ENCODE results near the gene CYP2C19. TPM values are rescaled to one million over a fixed set of nuclear protein-coding genes. Genes with fewer than 3 reads are reported as not detected.
A peak's percentile ranks its signal among the peaks of the same experiment; 100 is the strongest.

The CYP2C19 gene
- total RNA-seq, 1 experiment from 2014 or later = 0.86 TPM

DNA sequence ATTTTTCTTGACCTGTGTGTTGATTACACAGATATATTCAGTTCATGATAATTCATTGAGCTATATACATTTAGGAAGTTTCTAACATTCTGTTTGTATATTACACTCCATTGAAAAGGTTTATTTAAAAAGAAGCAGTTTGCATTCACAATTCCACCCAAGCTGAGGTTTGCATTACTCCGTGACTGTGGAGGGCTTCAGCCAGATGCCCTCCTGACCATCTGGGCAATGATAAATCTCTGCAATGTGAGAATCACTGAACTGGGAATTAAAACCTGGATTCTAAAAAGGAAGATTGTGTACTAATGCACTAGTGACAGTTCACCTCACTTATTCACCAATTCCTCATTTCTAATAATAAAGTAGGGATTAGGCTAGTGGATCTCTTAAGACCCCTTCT, 139.6 kb downstream of the CYP2C19 start:
- no peaks in the 10 kb centered on the region for H3K27me3 ChIP-seq (replicated peaks; ENCODE audit: control insufficient read depth, insufficient read depth, low read length)
- peaks cover 5% of the 10 kb centered on the region for H3K9me3 ChIP-seq
- no peak for DNase-seq
- intact Hi-C loops (cut with micrococcal nuclease; ENCODE audit: unreplicated experiment) = loop anchor here (1.0 to 10.0 kb wide), 2 partner anchors 276 to 277 kb away; no protein-coding TSS in a partner anchor
- POLR2A ChIA-PET = no interaction called here
- Mint-ChIP-seq H3K4me3 (ENCODE audit: unreplicated experiment) (no peak overlapping the region), H3K4me1 (ENCODE audit: low read depth, unreplicated experiment) (peaks cover 8% of the 10 kb centered on the region), H3K27me3 (ENCODE audit: insufficient read depth, unreplicated experiment) (no peaks in the 10 kb centered on the region), H3K9me3 (ENCODE audit: unreplicated experiment) (peaks cover 9% of the 10 kb centered on the region), H3K27ac (ENCODE audit: unreplicated experiment) (no peak overlapping the region), H3K36me3 (ENCODE audit: insufficient read depth, unreplicated experiment) (no peaks in the 10 kb centered on the region)
- H3K36me3 ChIP-seq (ENCODE audit: control insufficient read depth, insufficient read depth, low read length) = no peaks in the 10 kb centered on the region
- H3K4me3 ChIP-seq (ENCODE audit: low read depth, low read length) = no peak overlapping the region
- CTCF ChIA-PET = no interaction called here
- peaks cover 18% of the 10 kb centered on the region for H3K4me1 ChIP-seq
- TF ChIP-seq, protein P1, sequence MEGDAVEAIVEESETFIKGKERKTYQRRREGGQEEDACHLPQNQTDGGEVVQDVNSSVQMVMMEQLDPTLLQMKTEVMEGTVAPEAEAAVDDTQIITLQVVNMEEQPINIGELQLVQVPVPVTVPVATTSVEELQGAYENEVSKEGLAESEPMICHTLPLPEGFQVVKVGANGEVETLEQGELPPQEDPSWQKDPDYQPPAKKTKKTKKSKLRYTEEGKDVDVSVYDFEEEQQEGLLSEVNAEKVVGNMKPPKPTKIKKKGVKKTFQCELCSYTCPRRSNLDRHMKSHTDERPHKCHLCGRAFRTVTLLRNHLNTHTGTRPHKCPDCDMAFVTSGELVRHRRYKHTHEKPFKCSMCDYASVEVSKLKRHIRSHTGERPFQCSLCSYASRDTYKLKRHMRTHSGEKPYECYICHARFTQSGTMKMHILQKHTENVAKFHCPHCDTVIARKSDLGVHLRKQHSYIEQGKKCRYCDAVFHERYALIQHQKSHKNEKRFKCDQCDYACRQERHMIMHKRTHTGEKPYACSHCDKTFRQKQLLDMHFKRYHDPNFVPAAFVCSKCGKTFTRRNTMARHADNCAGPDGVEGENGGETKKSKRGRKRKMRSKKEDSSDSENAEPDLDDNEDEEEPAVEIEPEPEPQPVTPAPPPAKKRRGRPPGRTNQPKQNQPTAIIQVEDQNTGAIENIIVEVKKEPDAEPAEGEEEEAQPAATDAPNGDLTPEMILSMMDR (IDR thresholded peaks at IDR 0.05; ENCODE audit: insufficient read depth in 1 of 2, low read depth in 1 of 2, low read length in 1 of 2, severe bottlenecking in 1 of 2, unreplicated experiment in 1 of 2) = no peak
- no TSS peak for BruUV-seq (replicated peaks)

DNA sequence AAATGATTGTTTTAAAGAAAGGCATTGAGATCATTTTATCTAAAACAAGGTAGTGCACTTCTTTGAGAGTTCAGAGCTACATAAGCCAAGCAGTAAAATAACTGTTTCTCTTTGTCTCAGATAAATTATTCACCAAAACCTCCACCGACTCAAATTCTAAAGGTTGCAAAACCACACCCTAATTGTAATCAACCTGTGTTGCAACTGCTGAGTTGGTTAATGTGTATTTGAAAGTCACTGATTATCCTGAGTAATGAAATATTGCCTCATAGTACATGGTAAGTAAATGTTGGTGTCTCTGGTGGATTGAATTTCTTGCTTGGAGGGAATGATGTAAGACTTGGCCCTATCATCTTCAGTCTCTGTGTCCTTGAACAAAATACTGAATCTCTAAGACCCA, 140.1 kb downstream of the CYP2C19 start:
- Mint-ChIP-seq H3K4me3 (ENCODE audit: unreplicated experiment) (no peak overlapping the region), H3K36me3 (ENCODE audit: insufficient read depth, unreplicated experiment) (no peaks in the 10 kb centered on the region), H3K9me3 (ENCODE audit: unreplicated experiment) (peaks cover 4% of the 10 kb centered on the region), H3K4me1 (ENCODE audit: low read depth, unreplicated experiment) (peaks cover 8% of the 10 kb centered on the region), H3K27me3 (ENCODE audit: insufficient read depth, unreplicated experiment) (no peaks in the 10 kb centered on the region), H3K27ac (ENCODE audit: unreplicated experiment) (no peak overlapping the region)
- TF ChIP-seq, protein P1 (IDR thresholded peaks at IDR 0.05; ENCODE audit: insufficient read depth in 1 of 2, low read depth in 1 of 2, low read length in 1 of 2, severe bottlenecking in 1 of 2, unreplicated experiment in 1 of 2) = no peak
- no peak overlapping the region for H3K4me3 ChIP-seq (ENCODE audit: low read depth, low read length)
- DNase-seq = peak in 1 of 2 experiments; percentile 63
- H3K4me1 ChIP-seq = peaks cover 18% of the 10 kb centered on the region
- no peaks in the 10 kb centered on the region for H3K27me3 ChIP-seq (replicated peaks; ENCODE audit: control insufficient read depth, insufficient read depth, low read length)
- peaks cover 7% of the 10 kb centered on the region for H3K9me3 ChIP-seq
- no TSS peak for BruUV-seq (replicated peaks)
- H3K36me3 ChIP-seq (ENCODE audit: control insufficient read depth, insufficient read depth, low read length) = no peaks in the 10 kb centered on the region
- POLR2A ChIA-PET = no interaction called here
- intact Hi-C loops (cut with micrococcal nuclease; ENCODE audit: unreplicated experiment) = loop anchor here (1.0 to 10.0 kb wide), 2 partner anchors 276 to 278 kb away; no protein-coding TSS in a partner anchor
- CTCF ChIA-PET = no interaction called here

Other genes with a start within 250 kb of the CYP2C19 start
- gene HELLS, start 216.9 kb upstream of the CYP2C19 start, total RNA-seq (2022) = 189 and 197 TPM in 2 replicates
- 0.72 and 0.79 TPM in 2 replicates for gene CYP2C18, start 79.0 kb upstream of the CYP2C19 start, total RNA-seq (2022)
- 0.97 and 1.4 TPM in 2 replicates for gene CYP2C9, start 176.0 kb downstream of the CYP2C19 start, total RNA-seq (2022)